Panc1 (cell line): ENCODE measurements around the gene TTF2. TPM values are rescaled to one million over a fixed set of nuclear protein-coding genes. Genes with fewer than 3 reads are reported as not detected.
A peak's percentile ranks its signal among the peaks of the same experiment; 100 is the strongest.

ENCODE experiments used
- ATAC-seq: fragments of 200-7000 bp; cut with Tn5 transposase; 2 replicates; pipeline ENCODE4 v1.9.1; 2020; ENCODE audit warnings: mild to moderate bottlenecking, moderate library complexity
- BruUV-seq: library from RNA; stranded (reverse); fragments of 400-500 nt; replicated peaks from 2 replicates; lab custom pipeline; 2021; lab: Mats Ljungman, UMichigan
- CTCF ChIA-PET: fragments of 300-600 bp; sonication (Branson Sonifier 250); formaldehyde crosslinking; loops from one replicate; lab custom pipeline; 2022; ENCODE audit warnings: antibody characterized with exemption; lab: Charles Lee
- POLR2A ChIA-PET: fragments of 300-600 bp; sonication (Branson Sonifier 250); formaldehyde crosslinking; loops from one replicate; lab custom pipeline; 2022; ENCODE audit warnings: antibody characterized with exemption; lab: Charles Lee
- DNase-seq: peaks from one replicate; pipeline ENCODE4 v3.0.0-alpha.2; 2010; ENCODE audit warnings: low read depth, low spot score
- H3K27ac ChIP-seq: 2 replicates; pipeline ENCODE4 v1.5.1; 2011; ENCODE audit warnings: mild to moderate bottlenecking, low read length, inconsistent platforms
- H3K27me3 ChIP-seq: fragments of 200-500 bp; sonication (Bioruptor generic); 2 replicates; pipeline ENCODE4 v1.6.0; 2014; ENCODE audit warnings: low read length, inconsistent platforms; ENCODE audit not compliant: control insufficient read depth, insufficient read depth
- H3K36me3 ChIP-seq: fragments of 200-500 bp; sonication (Bioruptor generic); 2 replicates; pipeline ENCODE4 v1.5.1; 2014; ENCODE audit warnings: inconsistent platforms, mild to moderate bottlenecking, low read length, moderate library complexity; ENCODE audit not compliant: control insufficient read depth, insufficient read depth
- H3K4me1 ChIP-seq: 2 replicates; pipeline ENCODE4 v1.5.1; 2011; ENCODE audit warnings: inconsistent platforms, mild to moderate bottlenecking, low read length, moderate library complexity; ENCODE audit not compliant: control insufficient read depth, insufficient read depth
- H3K4me3 ChIP-seq, 2 experiments: 2 replicates each; pipeline ENCODE4 v1.5.1; 2011 to 2012; ENCODE audit warnings: low read depth in 2 of 2, low read length in 2 of 2, mild to moderate bottlenecking in 2 of 2, inconsistent platforms in 1 of 2, moderate library complexity in 1 of 2
- H3K9me3 ChIP-seq: fragments of 200-500 bp; sonication (Bioruptor generic); 2 replicates; pipeline ENCODE4 v1.5.1; 2014; ENCODE audit warnings: low read depth, mild to moderate bottlenecking, inconsistent platforms, low read length, moderate library complexity; ENCODE audit not compliant: control insufficient read depth, insufficient read depth
- CTCF ChIP-seq: fragments of 450-650 bp; IDR thresholded peaks from 2 replicates; pipeline ENCODE4 v1.5.1; 2017; ENCODE audit warnings: mild to moderate bottlenecking
- POLR2AphosphoS5 ChIP-seq: IDR thresholded peaks from 2 replicates; pipeline ENCODE4 v1.6.1; 2012; ENCODE audit warnings: mild to moderate bottlenecking, low read depth, low read length, moderate library complexity
- REST ChIP-seq, 2 experiments: IDR thresholded peaks; 2 replicates each; pipeline ENCODE4 v1.6.1; 2011 to 2012; ENCODE audit warnings: low read depth in 2 of 2, control low read depth in 1 of 2, low read length in 1 of 2, mild to moderate bottlenecking in 1 of 2, moderate library complexity in 1 of 2; ENCODE audit not compliant: insufficient read depth in 1 of 2
- SIN3A ChIP-seq: IDR thresholded peaks from 2 replicates; pipeline ENCODE4 v1.6.1; 2012; ENCODE audit warnings: low read depth, mild to moderate bottlenecking, low read length, moderate library complexity, borderline replicate concordance; ENCODE audit not compliant: insufficient read depth
- TCF7L2 ChIP-seq: IDR thresholded peaks from 2 replicates; pipeline ENCODE4 v1.6.1; 2011; ENCODE audit warnings: mild to moderate bottlenecking, low read depth, low read length, inconsistent platforms
- in situ Hi-C: cut with HindIII; loops from 2 replicates; pipeline ENCODE4 v1.10.0; 2016; ENCODE audit warnings: low sequenced_read_pairs, low pct_unique_long_range_greater_than_20kb
- intact Hi-C: fragments of 100-400 bp; cut with micrococcal nuclease; formaldehyde crosslinking; loops from one replicate; pipeline ENCODE4 v1.10.0; 2022; ENCODE audit not compliant: unreplicated experiment
- total RNA-seq: library from RNA; stranded (reverse); gene quantifications from one replicate; pipeline ENCODE4 v1.2.1, GENCODE V29; 2021; ENCODE audit not compliant: unreplicated experiment

TTF2 gene
- total RNA-seq, 1 experiment from 2014 or later = 32.7 TPM

GRCh38 chr1:117054068-117054467 is 6.1 kb upstream of the TTF2 start:
- ChIA-PET CTCF (no interaction called here), POLR2A (no interaction called here)
- no peaks in the 10 kb centered on the region for H3K9me3 ChIP-seq
- no peaks in the 10 kb centered on the region for H3K27me3 ChIP-seq
- H3K36me3 ChIP-seq = no peaks in the 10 kb centered on the region
- no peak overlapping the region for H3K4me3 ChIP-seq
- DNase-seq (no peak), ATAC-seq (no peak)
- no TSS peak for BruUV-seq
- in situ Hi-C loops (no loop called here), intact Hi-C loops (loop anchor here (5.0 kb wide), 1 partner anchor 197 kb away; no protein-coding TSS in a partner anchor)
- TF ChIP-seq CTCF = no peak
- TF ChIP-seq REST (IDR thresholded peaks at IDR 0.05; ENCODE audit: insufficient read depth in 1 of 2, low read depth in 2 of 2, low read length in 1 of 2) = no peak
- no peak for TF ChIP-seq TCF7L2
- no peak for TF ChIP-seq SIN3A
- TF ChIP-seq POLR2AphosphoS5 = no peak
- H3K27ac ChIP-seq = no peak overlapping the region
- peaks cover 6% of the 10 kb centered on the region; the same call in 1 of the 2 replicates for H3K4me1 ChIP-seq

- H3K27ac ChIP-seq = peak overlapping the region; percentile 76
- no peaks in the 10 kb centered on the region for H3K9me3 ChIP-seq
- no peaks in the 10 kb centered on the region for H3K27me3 ChIP-seq
- DNase-seq (no peak), ATAC-seq (no peak)
- peak overlapping the region; percentile 73 to 85 for H3K4me3 ChIP-seq
- in situ Hi-C loops = no loop called here
- BruUV-seq = no TSS peak
- peaks cover 9% of the 10 kb centered on the region; the same call in 1 of the 2 replicates for H3K4me1 ChIP-seq
- H3K36me3 ChIP-seq = peaks cover 4% of the 10 kb centered on the region
- TF ChIP-seq SIN3A = no peak
- TF ChIP-seq TCF7L2 = no peak
- TF ChIP-seq POLR2AphosphoS5 = no peak
- TF ChIP-seq REST (IDR thresholded peaks at IDR 0.05; ENCODE audit: insufficient read depth in 1 of 2, low read depth in 2 of 2, low read length in 1 of 2) = no peak
- TF ChIP-seq CTCF = no peak
- intact Hi-C loops = loop anchor here (2.0 to 5.0 kb wide), 2 partner anchors 327 to 484 kb away; no protein-coding TSS in a partner anchor
- ChIA-PET CTCF (no interaction called here), POLR2A (no interaction called here)
These were observed 1.3 kb upstream of the TTF2 start for GRCh38 chr1:117058810-117059209.
